NCI-H446 treated with DMSO at 0.1 percent for 48 hours (cell line): Measurements from ENCODE around the gene GMDS.

Experiments used
- DNase-seq: peaks from one replicate; lab custom pipeline; 2025; lab: John Stamatoyannopoulos, UW

GMDS gene

GRCh38 chr6:1624058-1624850, 621.2 kb downstream of the GMDS start:
- DNase-seq, result no peak

GRCh38 chr6:1623769-1624057, 621.7 kb downstream of the GMDS start:
- no peak for DNase-seq

GRCh38 chr6:1622851-1623768, 622.3 kb downstream of the GMDS start:
- DNase-seq, result no peak

- DNase-seq, result no peak
Measured at GRCh38 chr6:1622220-1622850, 623.1 kb downstream of the GMDS start.

GRCh38 chr6:1621070-1621701, 624.2 kb downstream of the GMDS start:
- DNase-seq, result no peak

- DNase-seq, result no peak
Measured at GRCh38 chr6:1620504-1621069, 624.8 kb downstream of the GMDS start.

GRCh38 chr6:1619673-1620503, 625.5 kb downstream of the GMDS start:
- no peak for DNase-seq

- no peak for DNase-seq
Measured at GRCh38 chr6:1619098-1619672, 626.2 kb downstream of the GMDS start.

GRCh38 chr6:1618311-1619097, 626.9 kb downstream of the GMDS start:
- no peak for DNase-seq

GRCh38 chr6:1617466-1618310, 627.7 kb downstream of the GMDS start:
- DNase-seq, result no peak

GRCh38 chr6:1616701-1617463, 628.5 kb downstream of the GMDS start:
- no peak for DNase-seq

GRCh38 chr6:1615853-1616420, 629.5 kb downstream of the GMDS start:
- no peak for DNase-seq

GRCh38 chr6:1615151-1615852, 630.1 kb downstream of the GMDS start:
- DNase-seq, result no peak

- DNase-seq, result no peak
Measured at GRCh38 chr6:1614448-1615150, 630.8 kb downstream of the GMDS start.

- DNase-seq, result no peak
Measured at GRCh38 chr6:1613688-1614447, 631.5 kb downstream of the GMDS start.

GRCh38 chr6:1613346-1613687, 632.1 kb downstream of the GMDS start:
- no peak for DNase-seq
